ENCODE measurements around the gene SDE2.
"Not testable (repeated sequence)": the region's sequence is repeated elsewhere in the genome, so short reads cannot be mapped to it uniquely, and the experiment has no call there.

SDE2 gene

GRCh38 chr1:225990705-225991464 is 8.3 kb downstream of the SDE2 start:
- FAIRE-seq (no peak), DNase-seq (ENCODE audit: insufficient read length) (no peak)
- TF ChIP-seq POLR2AphosphoS5 (IDR thresholded peaks at IDR 0.05; ENCODE audit: low read depth, low read length) (no peak), TAF1 (IDR thresholded peaks at IDR 0.05; ENCODE audit: borderline replicate concordance, low read depth, low read length) (no peak), POLR2A (IDR thresholded peaks at IDR 0.05; ENCODE audit: low read depth, low read length) (no peak)

GRCh38 chr1:225987491-225988316 is 11.4 kb downstream of the SDE2 start:
- FAIRE-seq (peak; percentile 33), DNase-seq (ENCODE audit: insufficient read length) (no peak)
- TF ChIP-seq POLR2A (IDR thresholded peaks at IDR 0.05; ENCODE audit: low read depth, low read length): no peak
- no peak for TF ChIP-seq POLR2AphosphoS5 (IDR thresholded peaks at IDR 0.05; ENCODE audit: low read depth, low read length)
- no peak for TF ChIP-seq TAF1 (IDR thresholded peaks at IDR 0.05; ENCODE audit: borderline replicate concordance, low read depth, low read length)

- TF ChIP-seq TAF1 (IDR thresholded peaks at IDR 0.05; ENCODE audit: borderline replicate concordance, low read depth, low read length) (no peak), POLR2A (IDR thresholded peaks at IDR 0.05; ENCODE audit: low read depth, low read length) (no peak), POLR2AphosphoS5 (IDR thresholded peaks at IDR 0.05; ENCODE audit: low read depth, low read length) (no peak)
- no peak for DNase-seq (ENCODE audit: insufficient read length)
- FAIRE-seq: no peak
Measured at GRCh38 chr1:225981714-225982113, 17.4 kb downstream of the SDE2 start.

- no peak for FAIRE-seq
- TF ChIP-seq POLR2AphosphoS5 (IDR thresholded peaks at IDR 0.05; ENCODE audit: low read depth, low read length) (no peak), POLR2A (IDR thresholded peaks at IDR 0.05; ENCODE audit: low read depth, low read length) (no peak), TAF1 (IDR thresholded peaks at IDR 0.05; ENCODE audit: borderline replicate concordance, low read depth, low read length) (no peak)
Measured at GRCh38 chr1:225980005-225980836, 18.9 kb downstream of the SDE2 start.

GRCh38 chr1:225979421-225979820 is 19.7 kb downstream of the SDE2 start:
- no peak for FAIRE-seq
- no peak for DNase-seq (ENCODE audit: insufficient read length)
- TF ChIP-seq POLR2A (IDR thresholded peaks at IDR 0.05; ENCODE audit: low read depth, low read length): no peak
- no peak for TF ChIP-seq POLR2AphosphoS5 (IDR thresholded peaks at IDR 0.05; ENCODE audit: low read depth, low read length)
- TF ChIP-seq TAF1 (IDR thresholded peaks at IDR 0.05; ENCODE audit: borderline replicate concordance, low read depth, low read length): no peak

More at GRCh38 chr1:225980005-225980836, 18.9 kb downstream of the SDE2 start:
- no peak for DNase-seq (ENCODE audit: insufficient read length)

GRCh38 chr1:225977937-225978748 is 21.0 kb downstream of the SDE2 start:
- FAIRE-seq: peak; percentile 5
- TF ChIP-seq TAF1 (IDR thresholded peaks at IDR 0.05; ENCODE audit: borderline replicate concordance, low read depth, low read length) (no peak), POLR2AphosphoS5 (IDR thresholded peaks at IDR 0.05; ENCODE audit: low read depth, low read length) (0 out of 2 replicates have a peak, but pooled peaks have one; percentile 16)
- DNase-seq (ENCODE audit: insufficient read length): no peak

DNA sequence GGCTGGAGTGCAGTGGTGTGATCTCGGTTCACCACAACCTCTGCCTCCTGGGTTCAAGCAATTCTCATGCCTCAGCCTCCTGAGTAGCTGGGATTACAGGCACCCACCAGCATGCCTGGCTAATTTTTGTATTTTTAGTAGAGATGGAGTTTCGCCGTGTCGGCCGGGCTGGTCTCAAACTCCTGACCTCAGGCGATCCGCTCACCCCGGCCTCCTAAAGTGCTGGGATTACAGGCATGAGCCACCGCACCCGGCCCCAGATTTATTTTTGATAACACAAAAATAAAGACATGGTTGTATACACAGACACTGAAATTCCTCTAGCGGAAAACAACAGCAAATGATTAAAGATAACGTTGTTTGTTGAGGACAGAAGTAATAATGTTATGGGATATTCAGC is 24.0 kb downstream of the SDE2 start:
- FAIRE-seq; DNase-seq (ENCODE audit: insufficient read length): not testable (repeated sequence)

- no peak for FAIRE-seq
- TF ChIP-seq TAF1 (IDR thresholded peaks at IDR 0.05; ENCODE audit: borderline replicate concordance, low read depth, low read length) (no peak), POLR2A (IDR thresholded peaks at IDR 0.05; ENCODE audit: low read depth, low read length) (peak; percentile 30; the same call in 1 of the 2 replicates)
- no peak for DNase-seq (ENCODE audit: insufficient read length)
Measured at GRCh38 chr1:225974454-225974853, 24.7 kb downstream of the SDE2 start.

DNA sequence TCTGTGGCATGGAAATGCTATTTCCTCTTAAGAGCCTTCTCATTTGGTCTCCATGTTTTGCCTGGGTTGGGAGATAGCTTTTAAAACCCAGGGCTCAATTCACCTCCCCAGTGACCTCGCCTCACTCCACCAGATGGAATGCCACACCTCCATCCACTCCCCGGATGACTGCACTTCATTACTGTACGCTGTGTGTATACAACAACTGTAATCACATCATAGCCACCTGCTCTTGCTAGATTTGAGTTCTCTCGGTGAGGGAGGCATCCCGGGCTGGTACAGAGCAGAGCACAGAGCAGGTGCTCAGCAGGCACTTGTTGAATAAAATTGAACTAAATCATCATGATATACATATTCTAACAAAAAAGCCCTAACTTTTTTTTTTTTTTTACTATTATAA is 26.0 kb downstream of the SDE2 start:
- FAIRE-seq: no peak

DNA sequence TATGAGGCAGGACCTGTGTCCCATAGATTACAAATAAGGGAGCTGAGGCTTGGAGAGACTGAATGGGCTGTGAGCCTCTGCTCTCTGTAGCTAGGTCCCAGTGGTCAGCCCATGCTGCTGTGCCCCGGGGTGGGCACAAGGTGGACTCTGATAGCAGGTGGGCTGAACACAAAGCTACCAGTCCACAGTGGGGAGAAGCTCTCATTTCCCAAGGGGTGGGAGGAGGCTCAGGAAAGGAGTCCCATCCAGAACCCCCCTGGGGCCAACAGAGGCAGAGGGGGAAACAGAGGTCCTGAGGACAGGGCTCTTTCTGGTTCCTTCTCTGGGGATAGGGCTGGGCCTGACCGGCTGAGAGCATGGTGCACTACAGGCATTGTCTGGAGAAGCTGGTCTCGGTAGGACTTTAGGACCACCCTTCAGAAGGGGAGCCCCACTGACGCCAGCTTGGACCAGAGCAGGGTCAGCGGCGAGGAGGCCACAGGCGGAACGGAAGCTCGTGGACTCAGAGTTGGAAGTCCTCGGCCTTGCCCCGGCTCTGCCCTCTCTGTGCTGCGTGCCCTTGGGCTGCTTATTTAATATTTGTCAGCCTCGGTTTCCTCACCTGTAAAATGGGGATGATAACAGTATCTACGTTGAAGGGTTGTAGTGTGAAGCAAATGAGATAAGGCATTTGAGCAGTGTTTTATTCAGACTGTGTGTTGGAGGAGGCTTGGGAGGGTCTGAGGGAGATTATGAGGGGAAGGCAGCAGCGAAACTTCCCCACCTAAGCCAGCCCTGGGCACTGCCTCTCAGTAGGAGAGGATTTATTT is 26.6 kb downstream of the SDE2 start:
- FAIRE-seq: no peak
- TF ChIP-seq POLR2AphosphoS5 (IDR thresholded peaks at IDR 0.05; ENCODE audit: low read depth, low read length): no peak
- no peak for TF ChIP-seq TAF1 (IDR thresholded peaks at IDR 0.05; ENCODE audit: borderline replicate concordance, low read depth, low read length)
- no peak for TF ChIP-seq POLR2A (IDR thresholded peaks at IDR 0.05; ENCODE audit: low read depth, low read length)

More for the DNA sequence above, 26.0 kb downstream of the SDE2 start:
- no peak for DNase-seq (ENCODE audit: insufficient read length)
- TF ChIP-seq POLR2A (IDR thresholded peaks at IDR 0.05; ENCODE audit: low read depth, low read length): no peak
- no peak for TF ChIP-seq POLR2AphosphoS5 (IDR thresholded peaks at IDR 0.05; ENCODE audit: low read depth, low read length)
- TF ChIP-seq TAF1 (IDR thresholded peaks at IDR 0.05; ENCODE audit: borderline replicate concordance, low read depth, low read length): no peak

GRCh38 chr1:225970592-225971157 is 28.5 kb downstream of the SDE2 start:
- DNase-seq (ENCODE audit: insufficient read length); FAIRE-seq: not testable (repeated sequence)

More for the DNA sequence above, 26.6 kb downstream of the SDE2 start:
- no peak for DNase-seq (ENCODE audit: insufficient read length)

DNA sequence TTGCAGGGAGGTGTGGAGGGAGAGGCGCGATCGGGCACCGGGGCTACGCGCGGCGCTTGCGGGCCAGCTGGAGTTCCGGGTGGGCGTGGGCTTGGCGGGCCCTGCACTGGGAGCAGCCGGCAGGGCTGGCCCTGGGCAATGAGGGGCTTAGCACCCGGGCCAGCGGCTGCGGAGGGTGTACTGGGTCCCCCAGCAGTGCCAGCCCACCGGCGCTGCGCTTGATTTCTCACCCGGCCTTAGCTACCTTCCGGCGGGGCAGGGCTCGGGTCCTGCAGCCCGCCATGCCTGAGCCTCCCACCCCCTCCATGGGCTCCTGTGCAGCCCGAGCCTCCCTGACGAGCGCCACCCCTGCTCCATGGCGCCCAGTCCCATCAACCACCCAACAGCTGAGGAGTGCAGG is 29.4 kb downstream of the SDE2 start:
- not testable (repeated sequence) for FAIRE-seq; DNase-seq (ENCODE audit: insufficient read length)

Measured in GM12892 (cell line).